Loucy (cell line): ENCODE measurements around the gene SEL1L.

Experiments used
- H2AFZ ChIP-seq: fragments of 200-600 bp; sonication (generic); 2 replicates; pipeline ENCODE4 v1.6.0; 2016; ENCODE audit warnings: antibody characterized with exemption, mild to moderate bottlenecking, low read length, moderate library complexity
- H3F3A ChIP-seq: fragments of 200-600 bp; 2 replicates; pipeline ENCODE4 v1.6.0; 2016; ENCODE audit warnings: antibody characterized with exemption, low read depth, mild to moderate bottlenecking
- H3K27me3 ChIP-seq: fragments of 200-600 bp; sonication (generic); 2 replicates; pipeline ENCODE4 v1.6.1; 2014; ENCODE audit warnings: low read length, mild to moderate bottlenecking; ENCODE audit not compliant: insufficient read depth, poor library complexity, severe bottlenecking
- H3K36me3 ChIP-seq: fragments of 200-600 bp; sonication (generic); 2 replicates; pipeline ENCODE4 v1.6.1; 2016; ENCODE audit warnings: low read length; ENCODE audit not compliant: insufficient read depth
- H3K4me1 ChIP-seq: fragments of 200-600 bp; sonication (generic); 2 replicates; pipeline ENCODE4 v1.5.1; 2014; ENCODE audit warnings: low read length, mild to moderate bottlenecking; ENCODE audit not compliant: insufficient read depth, poor library complexity, severe bottlenecking
- H3K4me2 ChIP-seq: fragments of 200-600 bp; sonication (generic); 2 replicates; pipeline ENCODE4 v1.6.0; 2014; ENCODE audit warnings: antibody characterized with exemption, low read length, low read depth, mild to moderate bottlenecking; ENCODE audit not compliant: poor library complexity, severe bottlenecking
- H3K4me3 ChIP-seq: fragments of 200-600 bp; sonication (generic); 2 replicates; pipeline ENCODE4 v1.5.1; 2014; ENCODE audit warnings: low read length, mild to moderate bottlenecking, mixed read lengths; ENCODE audit not compliant: poor library complexity, severe bottlenecking
- H3K79me2 ChIP-seq: fragments of 200-600 bp; sonication (generic); 2 replicates; pipeline ENCODE4 v1.6.1; 2014; ENCODE audit warnings: low read length; ENCODE audit not compliant: insufficient read depth
- H3K9ac ChIP-seq: fragments of 200-600 bp; sonication (generic); 2 replicates; pipeline ENCODE4 v1.6.0; 2014; ENCODE audit warnings: mild to moderate bottlenecking, low read depth, low read length, moderate library complexity; ENCODE audit not compliant: poor library complexity, severe bottlenecking
- H3K9me2 ChIP-seq: fragments of 200-600 bp; sonication (generic); replicated peaks from 2 replicates; pipeline ENCODE4 v1.6.1; 2016; ENCODE audit warnings: low read depth, low read length, mixed read lengths
- H3K9me3 ChIP-seq: fragments of 200-600 bp; sonication (generic); 2 replicates; pipeline ENCODE4 v1.6.1; 2014; ENCODE audit warnings: mild to moderate bottlenecking, antibody characterized with exemption, low read length, low read depth; ENCODE audit not compliant: insufficient read depth
- H4K20me1 ChIP-seq: fragments of 200-600 bp; sonication (generic); 2 replicates; pipeline ENCODE4 v1.6.0; 2014; ENCODE audit warnings: antibody characterized with exemption, low read length, mild to moderate bottlenecking; ENCODE audit not compliant: insufficient read depth, poor library complexity, severe bottlenecking
- CTCF ChIP-seq: fragments of 200-600 bp; sonication (generic); conservative IDR thresholded peaks from 2 replicates; pipeline ENCODE4 v1.5.1; 2014; ENCODE audit warnings: mild to moderate bottlenecking, antibody characterized with exemption, low read length
- EZH2phosphoT487 ChIP-seq: fragments of 200-600 bp; IDR thresholded peaks from 2 replicates; pipeline ENCODE4 v1.6.1; 2018; ENCODE audit warnings: antibody characterized with exemption, mild to moderate bottlenecking, moderate library complexity, borderline replicate concordance

SEL1L gene

GRCh38 chr14:81511111-81511904 lies 22.3 kb downstream of the SEL1L start:
- no peak overlapping the region for H3K4me3 ChIP-seq
- no peaks in the 10 kb centered on the region for H3K9me2 ChIP-seq
- H3K79me2 ChIP-seq = no peaks in the 10 kb centered on the region
- H2AFZ ChIP-seq = no peak overlapping the region
- no peaks in the 10 kb centered on the region for H3K27me3 ChIP-seq
- peaks cover 8% of the 10 kb centered on the region for H3K4me1 ChIP-seq
- H3K9ac ChIP-seq = no peak overlapping the region
- no peaks in the 10 kb centered on the region for H3F3A ChIP-seq
- no peaks in the 10 kb centered on the region for H4K20me1 ChIP-seq
- no peaks in the 10 kb centered on the region for H3K9me3 ChIP-seq
- peaks cover 28% of the 10 kb centered on the region; the same call in 1 of the 2 replicates for H3K36me3 ChIP-seq
- TF ChIP-seq EZH2phosphoT487 = no peak
- no peak for TF ChIP-seq CTCF
- H3K4me2 ChIP-seq = no peak overlapping the region

GRCh38 chr14:81509838-81510452 lies 23.7 kb downstream of the SEL1L start:
- Histone ChIP-seq H3K79me2 (no peaks in the 10 kb centered on the region), H3K4me3 (no peak overlapping the region), H3K4me2 (no peak overlapping the region), H3K9me3 (no peaks in the 10 kb centered on the region), H3K36me3 (peaks cover 37% of the 10 kb centered on the region; the same call in 1 of the 2 replicates), H3K9me2 (no peaks in the 10 kb centered on the region), H2AFZ (no peak overlapping the region), H3K4me1 (peaks cover 8% of the 10 kb centered on the region), H3K27me3 (no peaks in the 10 kb centered on the region), H3K9ac (no peak overlapping the region), H4K20me1 (no peaks in the 10 kb centered on the region), H3F3A (no peaks in the 10 kb centered on the region)
- no peak for TF ChIP-seq CTCF
- no peak for TF ChIP-seq EZH2phosphoT487

GRCh38 chr14:81509321-81509720 lies 24.3 kb downstream of the SEL1L start:
- Histone ChIP-seq H3K4me2 (no peak overlapping the region), H3F3A (no peaks in the 10 kb centered on the region), H3K4me3 (no peak overlapping the region), H3K79me2 (no peaks in the 10 kb centered on the region), H4K20me1 (no peaks in the 10 kb centered on the region), H3K9me3 (no peaks in the 10 kb centered on the region), H3K36me3 (peaks cover 42% of the 10 kb centered on the region; the same call in 1 of the 2 replicates), H3K9ac (no peak overlapping the region), H3K4me1 (peaks cover 8% of the 10 kb centered on the region), H3K9me2 (no peaks in the 10 kb centered on the region), H2AFZ (no peak overlapping the region), H3K27me3 (no peaks in the 10 kb centered on the region)
- TF ChIP-seq CTCF (no peak), EZH2phosphoT487 (no peak)
